Measurements from ENCODE around the gene ZNRF3.
"Not testable (repeated sequence)": the region's sequence is repeated elsewhere in the genome, so short reads cannot be mapped to it uniquely, and the experiment has no call there.

The ZNRF3 gene

GRCh38 chr22:28908810-28909209, 25.4 kb downstream of the ZNRF3 start:
- DNase-seq: not testable (repeated sequence)

- DNase-seq: peak; percentile 68 to 70
Observed at GRCh38 chr22:28909375-28909774, 26.0 kb downstream of the ZNRF3 start.

GRCh38 chr22:28910569-28911303, 27.4 kb downstream of the ZNRF3 start:
- DNase-seq: no peak

- DNase-seq: no peak
Observed at GRCh38 chr22:28911304-28911690, 27.9 kb downstream of the ZNRF3 start.

- no peak for DNase-seq
Observed at GRCh38 chr22:28911777-28912669, 28.7 kb downstream of the ZNRF3 start.

- no peak for DNase-seq
Observed at GRCh38 chr22:28914201-28914600, 30.8 kb downstream of the ZNRF3 start.

- DNase-seq: no peak
Observed at GRCh38 chr22:28915969-28916368, 32.6 kb downstream of the ZNRF3 start.

GRCh38 chr22:28917747-28918549, 34.6 kb downstream of the ZNRF3 start:
- no peak for DNase-seq

GRCh38 chr22:28918550-28919271, 35.3 kb downstream of the ZNRF3 start:
- no peak for DNase-seq

- no peak for DNase-seq
Observed at GRCh38 chr22:28920757-28921584, 37.6 kb downstream of the ZNRF3 start.

GRCh38 chr22:28921585-28921879, 38.2 kb downstream of the ZNRF3 start:
- no peak for DNase-seq

GRCh38 chr22:28922540-28923244, 39.3 kb downstream of the ZNRF3 start:
- no peak for DNase-seq

- no peak for DNase-seq
Observed at GRCh38 chr22:28923826-28924732, 40.7 kb downstream of the ZNRF3 start.

- no peak for DNase-seq
Observed at GRCh38 chr22:28925916-28926315, 42.5 kb downstream of the ZNRF3 start.

GRCh38 chr22:28927630-28928029, 44.3 kb downstream of the ZNRF3 start:
- no peak for DNase-seq

GRCh38 chr22:28929197-28929596, 45.8 kb downstream of the ZNRF3 start:
- no peak for DNase-seq

GRCh38 chr22:28930357-28931007, 47.1 kb downstream of the ZNRF3 start:
- DNase-seq: no peak

- no peak for DNase-seq
Observed at GRCh38 chr22:28931844-28932567, 48.6 kb downstream of the ZNRF3 start.

- no peak for DNase-seq
Observed at GRCh38 chr22:28933321-28933720, 49.9 kb downstream of the ZNRF3 start.

Measured in stimulated activated CD4-positive, alpha-beta T cell treated with anti-CD3 and anti-CD28 coated beads, Interleukin-2, amount 100 ng/mL, for 48 hours (primary cell).